ENCODE measurements around the gene P2RY2.
"Not testable (repeated sequence)": the region's sequence is repeated elsewhere in the genome, so short reads cannot be mapped to it uniquely, and the experiment has no call there.

Gene P2RY2

GRCh38 chr11:73270016-73270854 lies 52.2 kb downstream of the P2RY2 start:
- H3K18ac ChIP-seq (ENCODE audit: low read length): no peak overlapping the region
- peaks cover 6 to 8% of the 10 kb centered on the region in 2 donors for H3K4me1 ChIP-seq (ENCODE audit: control insufficient read depth in 2 of 2, insufficient read depth in 1 of 2, low read depth in 1 of 2, low read length in 2 of 2)
- no peak overlapping the region for H3K23ac ChIP-seq (ENCODE audit: low read depth, low read length, poor library complexity)
- H2AK5ac ChIP-seq (ENCODE audit: low read depth, low read length): peak overlapping the region; percentile 73
- no peak overlapping the region for H2AFZ ChIP-seq (ENCODE audit: low read length)
- H3K27ac ChIP-seq (replicated peaks; ENCODE audit: low read length): no peak overlapping the region
- H3K9me3 ChIP-seq (replicated peaks in 1 of 2; ENCODE audit: control insufficient read depth in 2 of 2, insufficient read depth in 1 of 2, low read depth in 1 of 2, low read length in 2 of 2): no peaks in the 10 kb centered on the region
- peak overlapping the region; percentile 25 for H2BK15ac ChIP-seq (ENCODE audit: low read length)
- no peaks in the 10 kb centered on the region for H3K36me3 ChIP-seq (replicated peaks in 1 of 2; ENCODE audit: control insufficient read depth in 2 of 2, insufficient read depth in 2 of 2, low read length in 2 of 2)
- H3K27me3 ChIP-seq (ENCODE audit: control insufficient read depth in 3 of 3, insufficient read depth in 3 of 3, low read depth in 1 of 3, low read length in 3 of 3): peaks cover 0 to 49% (median 0%) of the 10 kb centered on the region in 3 experiments
- no peak overlapping the region for H2BK120ac ChIP-seq (ENCODE audit: low read depth, low read length)
- H3K79me1 ChIP-seq (ENCODE audit: low read depth, low read length): no peaks in the 10 kb centered on the region
- H3K9ac ChIP-seq (ENCODE audit: low read depth, low read length, poor library complexity): no peak overlapping the region
- H2BK12ac ChIP-seq (ENCODE audit: low read length): no peak overlapping the region
- no peak overlapping the region for H3K4ac ChIP-seq (ENCODE audit: low read length)
- no peak overlapping the region for H2BK5ac ChIP-seq (ENCODE audit: low read length)
- no peak overlapping the region for H4K91ac ChIP-seq (ENCODE audit: low read depth, low read length, poor library complexity)
- no peak overlapping the region for H4K8ac ChIP-seq (ENCODE audit: low read depth, low read length)
- H3K4me2 ChIP-seq (ENCODE audit: insufficient read depth, low read length, poor library complexity, severe bottlenecking): no peak overlapping the region
- H3K14ac ChIP-seq (ENCODE audit: low read length): peak overlapping the region; percentile 11
- DNase-seq (ENCODE audit: low spot score): no peak
- H3K4me3 ChIP-seq (ENCODE audit: low read length in 2 of 2): no peak overlapping the region
- no CpG with 5 or more reads among the region's 7 CpGs for WGBS, 2 donors (ENCODE audit: extremely low coverage in 2 of 2, insufficient read length in 2 of 2, insufficient replicate concordance in 1 of 2)

- no peak for DNase-seq (ENCODE audit: low spot score)
- no peak overlapping the region for H2AFZ ChIP-seq (ENCODE audit: low read length)
- H3K79me1 ChIP-seq (ENCODE audit: low read depth, low read length): no peaks in the 10 kb centered on the region
- H3K9ac ChIP-seq (ENCODE audit: low read depth, low read length, poor library complexity): no peak overlapping the region
- no peak overlapping the region for H3K4me2 ChIP-seq (ENCODE audit: insufficient read depth, low read length, poor library complexity, severe bottlenecking)
- H3K27me3 ChIP-seq (ENCODE audit: control insufficient read depth in 3 of 3, insufficient read depth in 3 of 3, low read depth in 1 of 3, low read length in 3 of 3): peaks cover 0 to 47% (median 0%) of the 10 kb centered on the region in 3 experiments
- H4K8ac ChIP-seq (ENCODE audit: low read depth, low read length): no peak overlapping the region
- WGBS, 2 donors (ENCODE audit: extremely low coverage in 2 of 2, insufficient read length in 2 of 2, insufficient replicate concordance in 1 of 2): no CpG with 5 or more reads among the region's 18 CpGs
- H4K91ac ChIP-seq (ENCODE audit: low read depth, low read length, poor library complexity): no peak overlapping the region
- no peaks in the 10 kb centered on the region for H3K9me3 ChIP-seq (replicated peaks in 1 of 2; ENCODE audit: control insufficient read depth in 2 of 2, insufficient read depth in 1 of 2, low read depth in 1 of 2, low read length in 2 of 2)
- H3K36me3 ChIP-seq (replicated peaks in 1 of 2; ENCODE audit: control insufficient read depth in 2 of 2, insufficient read depth in 2 of 2, low read length in 2 of 2): no peaks in the 10 kb centered on the region
- H3K4me1 ChIP-seq (ENCODE audit: control insufficient read depth in 2 of 2, insufficient read depth in 1 of 2, low read depth in 1 of 2, low read length in 2 of 2): peaks cover 6 to 8% of the 10 kb centered on the region in 2 donors
- no peak overlapping the region for H2BK5ac ChIP-seq (ENCODE audit: low read length)
- H3K18ac ChIP-seq (ENCODE audit: low read length): no peak overlapping the region
- no peak overlapping the region for H3K4ac ChIP-seq (ENCODE audit: low read length)
- no peak overlapping the region for H3K27ac ChIP-seq (replicated peaks; ENCODE audit: low read length)
- H3K23ac ChIP-seq (ENCODE audit: low read depth, low read length, poor library complexity): no peak overlapping the region
- no peak overlapping the region for H2BK12ac ChIP-seq (ENCODE audit: low read length)
- H2BK15ac ChIP-seq (ENCODE audit: low read length): no peak overlapping the region
- H3K14ac ChIP-seq (ENCODE audit: low read length): no peak overlapping the region
- no peak overlapping the region for H3K4me3 ChIP-seq (ENCODE audit: low read length in 2 of 2)
- no peak overlapping the region for H2BK120ac ChIP-seq (ENCODE audit: low read depth, low read length)
- peak overlapping the region; percentile 73 for H2AK5ac ChIP-seq (ENCODE audit: low read depth, low read length)
Observed at GRCh38 chr11:73270855-73271477, 52.9 kb downstream of the P2RY2 start.

GRCh38 chr11:73271478-73271865 lies 53.4 kb downstream of the P2RY2 start:
- not testable (repeated sequence) for DNase-seq (ENCODE audit: low spot score); H3K9me3 ChIP-seq (replicated peaks in 1 of 2; ENCODE audit: control insufficient read depth in 2 of 2, insufficient read depth in 1 of 2, low read depth in 1 of 2, low read length in 2 of 2); H3K9ac ChIP-seq (ENCODE audit: low read depth, low read length, poor library complexity); H2BK5ac ChIP-seq (ENCODE audit: low read length); H4K91ac ChIP-seq (ENCODE audit: low read depth, low read length, poor library complexity); H3K4me3 ChIP-seq (ENCODE audit: low read length in 2 of 2); H3K27ac ChIP-seq (replicated peaks; ENCODE audit: low read length); H2BK120ac ChIP-seq (ENCODE audit: low read depth, low read length); H3K36me3 ChIP-seq (replicated peaks in 1 of 2; ENCODE audit: control insufficient read depth in 2 of 2, insufficient read depth in 2 of 2, low read length in 2 of 2); H3K79me1 ChIP-seq (ENCODE audit: low read depth, low read length); H3K14ac ChIP-seq (ENCODE audit: low read length); H3K4ac ChIP-seq (ENCODE audit: low read length); H2BK12ac ChIP-seq (ENCODE audit: low read length); H4K8ac ChIP-seq (ENCODE audit: low read depth, low read length); H3K23ac ChIP-seq (ENCODE audit: low read depth, low read length, poor library complexity); H3K4me1 ChIP-seq (ENCODE audit: control insufficient read depth in 2 of 2, insufficient read depth in 1 of 2, low read depth in 1 of 2, low read length in 2 of 2); H3K18ac ChIP-seq (ENCODE audit: low read length); H3K4me2 ChIP-seq (ENCODE audit: insufficient read depth, low read length, poor library complexity, severe bottlenecking)
- WGBS, 2 donors (ENCODE audit: extremely low coverage in 2 of 2, insufficient read length in 2 of 2, insufficient replicate concordance in 1 of 2): no CpG with 5 or more reads among the region's 10 CpGs
- peak overlapping the region; percentile 43 for H2AK5ac ChIP-seq (ENCODE audit: low read depth, low read length)
- H3K27me3 ChIP-seq (ENCODE audit: control insufficient read depth in 3 of 3, insufficient read depth in 3 of 3, low read depth in 1 of 3, low read length in 3 of 3): peaks cover 0 to 42% (median 0%) of the 10 kb centered on the region in 3 experiments
- H2BK15ac ChIP-seq (ENCODE audit: low read length): peak overlapping the region; percentile 61
- peak overlapping the region; percentile 42 for H2AFZ ChIP-seq (ENCODE audit: low read length)
